Peyer's patch (tissue), 4 donors: ENCODE data around the gene AHRR. TPM values are rescaled to one million over a fixed set of nuclear protein-coding genes. Genes with fewer than 3 reads are reported as not detected.
A peak's percentile ranks its signal among the peaks of the same experiment; 100 is the strongest.
"Not testable (repeated sequence)": the region's sequence is repeated elsewhere in the genome, so short reads cannot be mapped to it uniquely, and the experiment has no call there.

ENCODE experiments used
- DNase-seq, 3 donors: peaks; one replicate each; pipeline ENCODE4 v3.0.0-alpha.2; 2017 to 2019
- H3K27ac ChIP-seq, 4 donors: fragments of 200-600 bp; sonication (generic); one replicate each; pipeline ENCODE4 v1.5.1; 2016 to 2019
- H3K27me3 ChIP-seq, 2 donors: fragments of 200-600 bp; sonication (generic); one replicate each; pipeline ENCODE4 v1.5.1; 2019
- H3K36me3 ChIP-seq, 3 donors: fragments of 200-600 bp; sonication (generic); one replicate each; pipeline ENCODE4 v1.5.1; 2016 to 2019
- H3K4me1 ChIP-seq, 4 donors: fragments of 200-600 bp; sonication (generic); one replicate each; pipeline ENCODE4 v1.5.1; 2016 to 2019
- H3K4me3 ChIP-seq, 4 donors: fragments of 200-600 bp; sonication (generic); 1 replicate in 3 of 4; 2 replicates in 1 of 4; pipeline ENCODE4 v1.5.1; 2016 to 2019; ENCODE audit warnings: mild to moderate bottlenecking in 1 of 4
- H3K9me3 ChIP-seq, 4 donors: fragments of 200-600 bp; sonication (generic); one replicate each; pipeline ENCODE4 v1.5.1; 2016 to 2019; ENCODE audit warnings: mild to moderate bottlenecking in 1 of 4
- POLR2A ChIP-seq, 2 donors: fragments of 450-650 bp; IDR thresholded peaks; one replicate each; pipeline ENCODE4 v1.5.1; 2017; ENCODE audit warnings: antibody characterized with exemption in 2 of 2, mild to moderate bottlenecking in 2 of 2, moderate library complexity in 2 of 2
- total RNA-seq, 4 donors: library from RNA; depleted of rRNA; stranded (reverse); fragments of >200 nt; gene quantifications; one replicate each; pipeline ENCODE4 v1.1.0, GENCODE V29; 2016
- TF ChIP-seq, protein P1 (sequence below), 6 experiments: fragments of 450-650 bp in 4 of 6; fragments of 200-600 bp in 2 of 6; sonication (generic) in 1 of 6; IDR thresholded peaks; one replicate each; pipeline ENCODE4 v1.5.1; 2017 to 2019; ENCODE audit warnings: antibody characterized with exemption in 6 of 6, mild to moderate bottlenecking in 3 of 6, moderate library complexity in 1 of 6

AHRR gene
- total RNA-seq, 4 donors from 2014 or later: 1.6 to 28.1 (median 2.4) TPM

DNA sequence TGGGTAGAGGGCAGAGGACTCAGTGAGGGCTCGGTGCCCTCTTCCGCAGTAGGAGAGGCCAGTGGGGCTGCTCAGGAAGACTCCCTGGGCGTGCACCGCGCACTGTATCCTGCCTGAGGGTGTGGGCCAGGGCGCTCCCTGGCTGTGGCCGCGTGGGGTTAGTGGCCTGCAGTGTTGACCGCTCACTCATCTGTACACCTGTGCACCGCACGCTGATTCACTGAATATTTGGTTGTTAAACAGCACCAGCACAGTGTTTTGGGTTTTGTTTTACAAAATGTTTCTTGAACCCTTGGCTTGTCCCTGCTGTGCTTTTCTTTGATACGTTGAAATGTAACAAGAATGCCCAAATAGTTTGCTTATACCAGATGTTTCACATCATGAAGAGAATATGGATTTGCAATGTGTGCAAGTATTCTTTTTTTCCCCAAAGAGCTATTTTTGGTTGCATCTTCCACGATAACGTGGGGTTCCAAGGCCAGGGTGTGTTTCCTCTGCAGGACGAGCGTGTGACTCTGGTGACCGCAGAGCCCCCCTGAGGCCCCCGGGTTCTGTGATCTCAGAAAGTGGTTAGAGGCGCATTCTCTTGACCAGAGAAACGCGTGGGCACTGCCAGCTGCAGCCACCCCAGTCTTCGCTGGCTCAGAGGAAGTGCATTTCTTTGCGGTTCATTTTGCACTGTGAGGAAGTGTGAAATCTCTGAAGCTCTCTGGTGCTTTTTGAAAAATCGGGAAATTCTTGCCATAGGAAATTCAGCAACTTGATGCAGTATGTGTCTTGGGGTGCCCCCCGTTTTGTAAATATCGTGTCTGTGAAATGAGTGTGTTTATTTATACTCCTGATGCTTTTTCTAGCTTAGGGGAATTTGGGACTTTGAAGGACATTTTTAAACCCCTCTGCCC is 46.9 kb downstream of the AHRR start:
- no peaks in the 10 kb centered on the region for H3K27me3 ChIP-seq
- no peak overlapping the region for H3K27ac ChIP-seq
- peak in 2 of 3 donors; percentile 16 to 44 for DNase-seq
- TF ChIP-seq POLR2A (IDR thresholded peaks at IDR 0.05): no peak
- TF ChIP-seq, protein P1, sequence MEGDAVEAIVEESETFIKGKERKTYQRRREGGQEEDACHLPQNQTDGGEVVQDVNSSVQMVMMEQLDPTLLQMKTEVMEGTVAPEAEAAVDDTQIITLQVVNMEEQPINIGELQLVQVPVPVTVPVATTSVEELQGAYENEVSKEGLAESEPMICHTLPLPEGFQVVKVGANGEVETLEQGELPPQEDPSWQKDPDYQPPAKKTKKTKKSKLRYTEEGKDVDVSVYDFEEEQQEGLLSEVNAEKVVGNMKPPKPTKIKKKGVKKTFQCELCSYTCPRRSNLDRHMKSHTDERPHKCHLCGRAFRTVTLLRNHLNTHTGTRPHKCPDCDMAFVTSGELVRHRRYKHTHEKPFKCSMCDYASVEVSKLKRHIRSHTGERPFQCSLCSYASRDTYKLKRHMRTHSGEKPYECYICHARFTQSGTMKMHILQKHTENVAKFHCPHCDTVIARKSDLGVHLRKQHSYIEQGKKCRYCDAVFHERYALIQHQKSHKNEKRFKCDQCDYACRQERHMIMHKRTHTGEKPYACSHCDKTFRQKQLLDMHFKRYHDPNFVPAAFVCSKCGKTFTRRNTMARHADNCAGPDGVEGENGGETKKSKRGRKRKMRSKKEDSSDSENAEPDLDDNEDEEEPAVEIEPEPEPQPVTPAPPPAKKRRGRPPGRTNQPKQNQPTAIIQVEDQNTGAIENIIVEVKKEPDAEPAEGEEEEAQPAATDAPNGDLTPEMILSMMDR (IDR thresholded peaks at IDR 0.05): no peak
- peaks cover 0 to 34% (median 13%) of the 10 kb centered on the region in 4 donors for H3K4me1 ChIP-seq
- H3K9me3 ChIP-seq: no peaks in the 10 kb centered on the region
- H3K36me3 ChIP-seq: no peaks in the 10 kb centered on the region
- no peak overlapping the region for H3K4me3 ChIP-seq

DNA sequence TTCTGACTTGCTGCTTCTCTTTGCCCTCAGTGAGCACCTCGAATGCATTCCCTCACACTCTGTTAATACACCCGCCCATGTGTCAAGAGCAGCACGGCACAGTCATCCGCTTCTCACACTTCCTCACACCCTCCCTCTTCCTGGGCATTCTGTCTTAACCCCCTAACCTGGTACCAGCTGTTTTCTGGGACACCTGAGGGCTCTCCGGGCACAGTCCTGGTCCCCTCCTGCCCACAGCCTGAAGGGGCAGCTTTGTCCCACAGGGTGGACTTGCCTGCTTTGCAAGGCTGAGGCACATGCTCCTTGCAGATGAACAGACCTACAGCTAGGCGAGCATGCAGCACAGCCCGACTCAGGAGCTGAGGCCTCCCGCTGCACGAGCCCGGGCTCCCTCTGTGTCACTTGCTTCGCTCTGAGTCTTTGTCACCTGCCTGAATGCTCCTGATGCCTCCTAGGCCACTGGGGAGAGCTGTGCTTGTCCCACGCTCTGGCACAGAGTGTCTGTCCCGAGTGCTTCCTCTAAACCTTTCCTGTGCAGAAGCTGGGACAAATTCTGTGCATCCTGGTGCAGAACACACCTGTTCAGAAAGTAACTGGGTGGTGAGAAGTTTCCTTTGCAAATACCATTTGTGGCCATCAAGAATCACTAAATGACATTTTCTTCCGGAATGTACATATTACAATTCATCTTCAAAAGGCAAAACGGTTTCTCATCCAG is 47.8 kb downstream of the AHRR start:
- no peak for TF ChIP-seq POLR2A (IDR thresholded peaks at IDR 0.05)
- TF ChIP-seq, protein P1 (IDR thresholded peaks at IDR 0.05): no peak
- Histone ChIP-seq H3K4me3 (no peak overlapping the region), H3K27me3 (peaks cover 0 to 4% of the 10 kb centered on the region in 2 donors), H3K9me3 (no peaks in the 10 kb centered on the region), H3K36me3 (no peaks in the 10 kb centered on the region), H3K4me1 (peaks cover 0 to 40% (median 15%) of the 10 kb centered on the region in 4 donors), H3K27ac (no peak overlapping the region)
- DNase-seq: peak; percentile 14 to 47 (median 45)

DNA sequence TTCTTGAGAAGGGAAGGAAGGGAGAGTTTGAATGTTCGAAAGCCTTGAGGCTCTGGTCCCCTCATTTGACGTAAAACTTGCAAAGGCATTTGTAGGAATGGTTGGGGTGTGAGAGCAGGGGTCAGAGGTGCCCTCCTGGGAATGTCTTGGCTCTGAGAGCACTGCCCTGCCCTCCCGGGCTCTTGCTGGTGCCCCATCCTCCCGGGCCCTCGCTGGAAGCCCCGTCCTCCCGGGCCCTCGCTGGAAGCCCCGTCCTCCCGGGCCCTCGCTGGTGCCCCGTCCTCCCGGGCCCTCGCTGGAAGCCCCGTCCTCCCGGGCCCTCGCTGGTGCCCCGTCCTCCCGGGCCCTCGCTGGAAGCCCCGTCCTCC is 48.3 kb downstream of the AHRR start:
- H3K27ac ChIP-seq, H3K27me3 ChIP-seq, H3K9me3 ChIP-seq, DNase-seq, H3K36me3 ChIP-seq, H3K4me3 ChIP-seq: not testable (repeated sequence)
- H3K4me1 ChIP-seq: peaks cover 0 to 40% (median 16%) of the 10 kb centered on the region in 4 donors

GRCh38 chr5:370311-370958 is 48.9 kb downstream of the AHRR start:
- Histone ChIP-seq H3K27me3 (peaks cover 0 to 4% of the 10 kb centered on the region in 2 donors), H3K4me1 (peaks cover 0 to 40% (median 16%) of the 10 kb centered on the region in 4 donors), H3K36me3 (no peaks in the 10 kb centered on the region), H3K4me3 (no peak overlapping the region), H3K9me3 (no peaks in the 10 kb centered on the region), H3K27ac (no peak overlapping the region)
- no peak for TF ChIP-seq POLR2A (IDR thresholded peaks at IDR 0.05)
- TF ChIP-seq, protein P1 (IDR thresholded peaks at IDR 0.05): no peak
- DNase-seq: peak in 2 of 3 donors; percentile 10 to 34

- TF ChIP-seq, protein P1 (IDR thresholded peaks at IDR 0.05): no peak
- TF ChIP-seq POLR2A (IDR thresholded peaks at IDR 0.05): no peak
- Histone ChIP-seq H3K4me1 (peaks cover 0 to 40% (median 16%) of the 10 kb centered on the region in 4 donors), H3K4me3 (no peak overlapping the region), H3K27ac (no peak overlapping the region), H3K36me3 (no peaks in the 10 kb centered on the region), H3K9me3 (no peaks in the 10 kb centered on the region), H3K27me3 (peaks cover 0 to 4% of the 10 kb centered on the region in 2 donors)
- DNase-seq: peak in 2 of 3 donors; percentile 13 to 39
These were observed 49.7 kb downstream of the AHRR start for GRCh38 chr5:370959-371810.
